PC-3 (cell line): ENCODE data around the gene PAF1. TPM values are rescaled to one million over a fixed set of nuclear protein-coding genes. Genes with fewer than 3 reads are reported as not detected.

Experiments used
- ATAC-seq: fragments of 200-7000 bp; cut with Tn5 transposase; 2 replicates; pipeline ENCODE4 v1.9.1; 2020; ENCODE audit warnings: mild to moderate bottlenecking, moderate library complexity
- BruUV-seq: library from RNA; stranded (reverse); fragments of 400-500 nt; replicated peaks from 2 replicates; lab custom pipeline; 2021; lab: Mats Ljungman, UMichigan
- CTCF ChIA-PET: fragments of 300-600 bp; sonication (Branson Sonifier 250); formaldehyde crosslinking; loops from one replicate; lab custom pipeline; 2022; ENCODE audit warnings: antibody characterized with exemption; lab: Charles Lee
- POLR2A ChIA-PET: fragments of 300-600 bp; sonication (Branson Sonifier 250); formaldehyde crosslinking; loops from one replicate; lab custom pipeline; 2022; ENCODE audit warnings: antibody characterized with exemption; ENCODE audit not compliant: unreplicated experiment; lab: Charles Lee
- DNase-seq: peaks from one replicate; pipeline ENCODE4 v3.0.0-alpha.2; 2015
- H2AFZ ChIP-seq: fragments of 300-600 bp; sonication (generic); 2 replicates; pipeline ENCODE4 v1.6.0; 2016; ENCODE audit warnings: antibody characterized with exemption, low read length
- H3F3A ChIP-seq: fragments of 300-600 bp; sonication (generic); one replicate; pipeline ENCODE4 v1.6.0; 2017; ENCODE audit warnings: antibody characterized with exemption, low read length, control low read depth, mild to moderate bottlenecking; ENCODE audit not compliant: unreplicated experiment
- H3K27ac ChIP-seq: fragments of 300-600 bp; sonication (generic); 2 replicates; pipeline ENCODE4 v1.5.1; 2016; ENCODE audit warnings: mild to moderate bottlenecking, low read length
- H3K27me3 ChIP-seq: fragments of 300-600 bp; sonication (generic); 2 replicates; pipeline ENCODE4 v1.6.1; 2016; ENCODE audit warnings: low read length, mixed read lengths
- H3K36me3 ChIP-seq: fragments of 300-600 bp; sonication (generic); 2 replicates; pipeline ENCODE4 v1.6.1; 2016; ENCODE audit warnings: low read depth, mixed run types, low read length, mixed read lengths
- H3K4me1 ChIP-seq: fragments of 300-600 bp; sonication (generic); 2 replicates; pipeline ENCODE4 v1.5.1; 2016; ENCODE audit warnings: low read length; ENCODE audit not compliant: insufficient read depth
- H3K4me2 ChIP-seq: fragments of 300-600 bp; sonication (generic); 2 replicates; pipeline ENCODE4 v1.6.0; 2016; ENCODE audit warnings: low read length
- H3K4me3 ChIP-seq: fragments of 300-600 bp; sonication (generic); 2 replicates; pipeline ENCODE4 v1.5.1; 2016; ENCODE audit warnings: mild to moderate bottlenecking, low read length, mixed read lengths
- H3K79me2 ChIP-seq: fragments of 300-600 bp; sonication (generic); 2 replicates; pipeline ENCODE4 v1.6.1; 2017; ENCODE audit warnings: low read length, mixed read lengths
- H3K9ac ChIP-seq: fragments of 300-600 bp; sonication (generic); 2 replicates; pipeline ENCODE4 v1.6.0; 2016; ENCODE audit warnings: mild to moderate bottlenecking, low read length
- H3K9me2 ChIP-seq: fragments of 300-600 bp; sonication (generic); replicated peaks from 2 replicates; pipeline ENCODE4 v1.6.1; 2016; ENCODE audit warnings: mixed run types, low read length, mixed read lengths
- H3K9me3 ChIP-seq: fragments of 300-600 bp; sonication (generic); 2 replicates; pipeline ENCODE4 v1.6.1; 2016; ENCODE audit warnings: low read length, mixed read lengths
- H4K20me1 ChIP-seq: fragments of 300-600 bp; sonication (generic); 2 replicates; pipeline ENCODE4 v1.6.1; 2016; ENCODE audit warnings: low read length, mixed read lengths
- EZH2 ChIP-seq: fragments of 300-600 bp; sonication (generic); IDR thresholded peaks from one replicate; pipeline ENCODE4 v1.6.1; 2017; ENCODE audit warnings: antibody characterized with exemption, mild to moderate bottlenecking, low read length; ENCODE audit not compliant: unreplicated experiment
- EZH2phosphoT487 ChIP-seq: fragments of 300-600 bp; sonication (generic); IDR thresholded peaks from 2 replicates; pipeline ENCODE4 v1.6.1; 2018; ENCODE audit warnings: mild to moderate bottlenecking, antibody characterized with exemption, low read length, borderline replicate concordance
- intact Hi-C: fragments of 100-400 bp; cut with micrococcal nuclease; formaldehyde crosslinking; loops from 2 replicates; pipeline ENCODE4 v1.9.0; 2023
- total RNA-seq: library from RNA; depleted of rRNA; stranded (reverse); fragments of >200 nt; gene quantifications from 2 replicates; pipeline ENCODE4 v1.2.3, GENCODE V29; 2014
- TF ChIP-seq, protein P1 (sequence below): fragments of 300-600 bp; sonication (generic); conservative IDR thresholded peaks from 2 replicates; pipeline ENCODE4 v1.5.1; 2017; ENCODE audit warnings: antibody characterized with exemption, low read depth, mild to moderate bottlenecking, low read length

Gene PAF1
- total RNA-seq, 1 experiment from 2014 or later: 50.7 TPM

DNA sequence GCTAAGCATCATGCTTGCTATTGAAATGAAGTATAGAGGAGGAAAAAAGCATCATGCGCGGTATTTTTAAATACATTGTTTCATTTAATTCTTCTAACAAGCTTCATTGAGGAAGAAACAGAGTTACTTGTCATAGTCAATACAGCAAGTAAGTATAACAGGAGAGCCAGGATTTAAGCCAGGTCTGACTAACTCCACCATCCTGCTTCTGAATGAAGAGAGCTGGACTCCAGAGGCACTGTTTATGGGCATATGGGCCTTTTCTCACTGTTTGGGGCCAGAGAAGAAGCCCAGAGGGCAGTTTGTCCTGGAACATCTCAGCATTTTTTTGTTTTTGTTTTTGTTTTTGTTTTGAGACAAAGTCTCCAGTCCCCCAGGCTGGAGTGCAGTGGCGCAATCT is 40.8 kb downstream of the PAF1 start:
- no peaks in the 10 kb centered on the region for H3K9me2 ChIP-seq
- no peaks in the 10 kb centered on the region for H3K27me3 ChIP-seq
- no peak overlapping the region for H3K4me3 ChIP-seq
- H3K36me3 ChIP-seq: no peaks in the 10 kb centered on the region; the same call in 1 of the 2 replicates
- no peaks in the 10 kb centered on the region for H3K4me1 ChIP-seq
- no peaks in the 10 kb centered on the region for H4K20me1 ChIP-seq
- H3K79me2 ChIP-seq: peaks cover 22% of the 10 kb centered on the region
- no peak for TF ChIP-seq EZH2phosphoT487
- TF ChIP-seq, protein P1, sequence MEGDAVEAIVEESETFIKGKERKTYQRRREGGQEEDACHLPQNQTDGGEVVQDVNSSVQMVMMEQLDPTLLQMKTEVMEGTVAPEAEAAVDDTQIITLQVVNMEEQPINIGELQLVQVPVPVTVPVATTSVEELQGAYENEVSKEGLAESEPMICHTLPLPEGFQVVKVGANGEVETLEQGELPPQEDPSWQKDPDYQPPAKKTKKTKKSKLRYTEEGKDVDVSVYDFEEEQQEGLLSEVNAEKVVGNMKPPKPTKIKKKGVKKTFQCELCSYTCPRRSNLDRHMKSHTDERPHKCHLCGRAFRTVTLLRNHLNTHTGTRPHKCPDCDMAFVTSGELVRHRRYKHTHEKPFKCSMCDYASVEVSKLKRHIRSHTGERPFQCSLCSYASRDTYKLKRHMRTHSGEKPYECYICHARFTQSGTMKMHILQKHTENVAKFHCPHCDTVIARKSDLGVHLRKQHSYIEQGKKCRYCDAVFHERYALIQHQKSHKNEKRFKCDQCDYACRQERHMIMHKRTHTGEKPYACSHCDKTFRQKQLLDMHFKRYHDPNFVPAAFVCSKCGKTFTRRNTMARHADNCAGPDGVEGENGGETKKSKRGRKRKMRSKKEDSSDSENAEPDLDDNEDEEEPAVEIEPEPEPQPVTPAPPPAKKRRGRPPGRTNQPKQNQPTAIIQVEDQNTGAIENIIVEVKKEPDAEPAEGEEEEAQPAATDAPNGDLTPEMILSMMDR: no peak
- TF ChIP-seq EZH2: no peak
- ATAC-seq (no peak), DNase-seq (no peak)
- ChIA-PET POLR2A (no interaction called here), CTCF (no interaction called here)
- no peaks in the 10 kb centered on the region for H3F3A ChIP-seq
- intact Hi-C loops: no loop called here
- no peak overlapping the region for H3K4me2 ChIP-seq
- no peak overlapping the region for H2AFZ ChIP-seq
- no peak overlapping the region for H3K9ac ChIP-seq
- H3K9me3 ChIP-seq: no peaks in the 10 kb centered on the region
- no TSS peak for BruUV-seq
- no peak overlapping the region for H3K27ac ChIP-seq

- ChIA-PET CTCF (no interaction called here), POLR2A (no interaction called here)
- no TSS peak for BruUV-seq
- H2AFZ ChIP-seq: no peak overlapping the region
- no peak overlapping the region for H3K27ac ChIP-seq
- TF ChIP-seq EZH2phosphoT487 (no peak), EZH2 (no peak)
- TF ChIP-seq, protein P1: no peak
- H4K20me1 ChIP-seq: no peaks in the 10 kb centered on the region
- H3K79me2 ChIP-seq: peaks cover 29% of the 10 kb centered on the region
- ATAC-seq (no peak), DNase-seq (no peak)
- no peak overlapping the region for H3K4me3 ChIP-seq
- H3K27me3 ChIP-seq: no peaks in the 10 kb centered on the region
- no peaks in the 10 kb centered on the region for H3F3A ChIP-seq
- no peak overlapping the region for H3K9ac ChIP-seq
- H3K9me3 ChIP-seq: no peaks in the 10 kb centered on the region
- no peaks in the 10 kb centered on the region; the same call in 1 of the 2 replicates for H3K36me3 ChIP-seq
- no peaks in the 10 kb centered on the region for H3K9me2 ChIP-seq
- intact Hi-C loops: no loop called here
- H3K4me2 ChIP-seq: no peak overlapping the region
- no peaks in the 10 kb centered on the region for H3K4me1 ChIP-seq
Observed at GRCh38 chr19:39349326-39349725, 41.6 kb downstream of the PAF1 start.

DNA sequence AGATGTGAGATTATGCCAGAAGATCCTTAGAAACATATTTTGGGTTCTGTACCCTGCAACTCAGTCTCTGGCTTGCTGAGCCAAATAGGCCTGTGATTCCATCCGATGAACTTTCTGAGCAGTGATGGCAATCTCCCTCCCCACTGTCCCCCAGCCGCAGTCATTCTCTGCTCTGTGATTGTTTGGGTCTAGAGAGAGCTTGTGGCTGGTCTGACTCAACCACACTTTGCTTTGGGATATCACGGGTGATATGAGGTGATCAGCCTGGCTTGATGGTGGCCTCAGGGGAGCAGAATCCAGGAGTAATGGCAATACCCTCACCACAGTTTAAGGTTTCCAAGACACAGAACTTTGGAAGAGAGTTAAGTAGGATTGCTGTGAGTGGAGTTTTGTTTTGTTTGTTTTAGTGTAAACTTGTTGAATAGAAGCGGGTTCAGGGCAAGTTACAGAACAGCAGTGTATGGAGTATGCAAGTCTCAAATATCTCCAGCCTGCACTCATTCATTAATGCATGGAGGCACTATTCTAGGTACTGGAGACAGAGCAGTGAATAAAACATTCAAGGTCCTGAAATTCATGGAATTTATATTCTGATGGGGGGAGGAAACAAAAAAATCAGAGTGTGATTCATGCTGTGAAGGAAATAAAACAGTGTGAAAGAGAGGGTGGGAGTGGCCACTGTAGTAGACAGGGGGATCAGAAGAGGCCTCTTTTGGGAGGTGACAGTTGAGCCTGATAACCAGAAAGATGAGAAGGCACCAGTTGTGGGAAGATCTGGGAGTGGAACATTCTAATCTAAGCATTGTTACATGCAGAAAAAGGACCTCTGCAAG is 43.4 kb downstream of the PAF1 start:
- H3K9me3 ChIP-seq: no peaks in the 10 kb centered on the region
- H3K9me2 ChIP-seq: no peaks in the 10 kb centered on the region
- H3K9ac ChIP-seq: no peak overlapping the region
- no peaks in the 10 kb centered on the region for H4K20me1 ChIP-seq
- ChIA-PET POLR2A (no interaction called here), CTCF (no interaction called here)
- no peak for DNase-seq
- H3K27me3 ChIP-seq: no peaks in the 10 kb centered on the region
- H3F3A ChIP-seq: no peaks in the 10 kb centered on the region
- H2AFZ ChIP-seq: no peak overlapping the region
- BruUV-seq: no TSS peak
- H3K79me2 ChIP-seq: peaks cover 47% of the 10 kb centered on the region
- H3K4me1 ChIP-seq: peaks cover 8% of the 10 kb centered on the region
- no peaks in the 10 kb centered on the region; the same call in 1 of the 2 replicates for H3K36me3 ChIP-seq
- H3K4me2 ChIP-seq: no peak overlapping the region
- ATAC-seq: no peak
- intact Hi-C loops: no loop called here
- TF ChIP-seq EZH2phosphoT487 (no peak), EZH2 (no peak)
- TF ChIP-seq, protein P1: no peak
- no peak overlapping the region for H3K27ac ChIP-seq
- no peak overlapping the region for H3K4me3 ChIP-seq
